Fibroblast of lung (primary cell): ENCODE data around the gene FCGR3A. TPM values are rescaled to one million over a fixed set of nuclear protein-coding genes. Genes with fewer than 3 reads are reported as not detected.
"Not testable (repeated sequence)": the region's sequence is repeated elsewhere in the genome, so short reads cannot be mapped to it uniquely, and the experiment has no call there.

Experiments used
- DNase-seq, 2 donors: peaks; one replicate each; pipeline versions ENCODE4 v3.0.0 to v3.0.0-alpha.2; 2010; ENCODE audit warnings: low read depth in 2 of 2
- H2AFZ ChIP-seq: 2 replicates; pipeline ENCODE4 v1.5.1; 2012; ENCODE audit warnings: low read length, control low read depth, inconsistent platforms
- H3K27ac ChIP-seq: 2 replicates; pipeline ENCODE4 v1.5.1; 2011; ENCODE audit warnings: low read length, control low read depth; ENCODE audit not compliant: insufficient read depth
- H3K27me3 ChIP-seq: 2 replicates; pipeline ENCODE4 v1.5.1; 2011; ENCODE audit warnings: mild to moderate bottlenecking, low read length; ENCODE audit not compliant: control insufficient read depth, insufficient read depth
- H3K36me3 ChIP-seq: 2 replicates; pipeline ENCODE4 v1.5.1; 2011; ENCODE audit warnings: low read length; ENCODE audit not compliant: control insufficient read depth, insufficient read depth
- H3K4me1 ChIP-seq: 2 replicates; pipeline ENCODE4 v1.5.1; 2011; ENCODE audit warnings: low read length; ENCODE audit not compliant: control insufficient read depth, insufficient read depth; ENCODE audit errors: extremely low read depth
- H3K4me2 ChIP-seq: 2 replicates; pipeline ENCODE4 v1.5.1; 2011; ENCODE audit warnings: low read length, control low read depth; ENCODE audit not compliant: insufficient read depth; ENCODE audit errors: extremely low read depth
- H3K4me3 ChIP-seq, 4 experiments: fragments of 200-600 bp in 1 of 4; sonication (generic) in 1 of 4; replicated peaks in 1 of 4; 2 replicates each; pipeline ENCODE4 v1.5.1; 2011 to 2016; ENCODE audit warnings: low read length in 4 of 4, low read depth in 3 of 4, mild to moderate bottlenecking in 3 of 4, control low read depth in 2 of 4, inconsistent platforms in 1 of 4, mixed read lengths in 1 of 4; ENCODE audit not compliant: insufficient read depth in 1 of 4; ENCODE audit errors: control extremely low read depth in 1 of 4
- H3K79me2 ChIP-seq: 2 replicates; pipeline ENCODE4 v1.5.1; 2012; ENCODE audit warnings: mild to moderate bottlenecking, low read length, inconsistent platforms; ENCODE audit not compliant: control insufficient read depth, insufficient read depth
- H3K9ac ChIP-seq: 2 replicates; pipeline ENCODE4 v1.5.1; 2011; ENCODE audit warnings: mild to moderate bottlenecking, low read length, control low read depth; ENCODE audit not compliant: insufficient read depth
- H3K9me3 ChIP-seq: 2 replicates; pipeline ENCODE4 v1.5.1; 2012; ENCODE audit warnings: low read depth, low read length; ENCODE audit not compliant: control insufficient read depth, insufficient read depth
- H4K20me1 ChIP-seq: 2 replicates; pipeline ENCODE4 v1.5.1; 2011; ENCODE audit warnings: low read length; ENCODE audit not compliant: control insufficient read depth, insufficient read depth; ENCODE audit errors: extremely low read depth
- CTCF ChIP-seq, 2 donors: IDR thresholded peaks in 1 of 2; conservative IDR thresholded peaks in 1 of 2; 1 replicate in 1 of 2; 2 replicates in 1 of 2; pipeline ENCODE4 v1.5.1; 2011 to 2012; ENCODE audit warnings: low read length in 2 of 2, control low read depth in 1 of 2, inconsistent platforms in 1 of 2, low read depth in 1 of 2, mild to moderate bottlenecking in 1 of 2
- EZH2 ChIP-seq: IDR thresholded peaks from 2 replicates; pipeline ENCODE4 v1.5.1; 2012; ENCODE audit warnings: low read length, control low read depth, mild to moderate bottlenecking; ENCODE audit errors: missing control alignments
- polyA plus RNA-seq, 2 donors: library from polyadenylated mRNA; depleted of rRNA in 1 of 2; stranded (reverse) in 1 of 2; unstranded in 1 of 2; fragments of >200 nt; gene quantifications; 2 replicates each; pipeline ENCODE4 v1.2.1, GENCODE V29; 2011 to 2012; ENCODE audit warnings: missing spikeins in 1 of 2
- total RNA-seq: library from RNA; depleted of rRNA; stranded (reverse); fragments of >200 nt; gene quantifications from 2 replicates; pipeline ENCODE4 v1.2.1, GENCODE V29; 2014

The FCGR3A gene
- total and polyA plus RNA-seq, 2 donors (not counting 1 experiment from before 2014, with no cell fraction given): not detected

DNA sequence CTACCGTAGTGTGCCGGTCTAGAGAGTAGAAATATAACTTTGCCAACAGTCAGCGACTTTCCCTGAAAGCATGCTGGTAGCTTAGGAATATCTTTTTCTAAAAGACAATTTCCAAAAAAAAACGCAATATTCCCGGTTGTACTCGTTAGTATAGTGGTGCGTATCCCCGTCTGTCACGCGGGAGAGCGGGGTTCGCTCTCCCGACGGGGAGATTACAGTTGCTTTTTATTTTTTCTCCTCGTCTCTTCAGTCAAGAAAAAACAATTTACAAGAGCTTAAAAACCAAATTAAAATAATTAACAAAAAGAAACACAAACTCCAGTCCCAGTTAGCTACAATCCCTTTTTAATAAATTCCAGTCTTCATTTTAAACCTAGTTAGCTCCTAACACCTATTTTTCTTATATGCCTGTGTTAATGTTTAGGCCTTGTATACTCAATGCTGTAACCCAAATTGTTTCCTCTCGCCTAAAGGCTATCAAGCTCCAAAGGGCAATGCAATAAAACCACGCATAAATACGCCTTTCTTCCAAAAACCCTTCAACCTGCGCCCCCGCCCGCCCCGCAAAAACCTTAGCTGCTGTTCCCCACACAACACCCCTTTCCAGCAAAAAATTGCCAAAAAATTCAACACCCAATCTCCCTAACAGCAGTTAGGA is 17.5 kb downstream of the FCGR3A start:
- H2AFZ ChIP-seq: no peak overlapping the region
- TF ChIP-seq CTCF (conservative IDR thresholded peaks at IDR 0.05 in 1 of 2, IDR thresholded peaks at IDR 0.05 in 1 of 2; ENCODE audit: low read depth in 1 of 2, low read length in 2 of 2) (no peak), EZH2 (no peak)
- DNase-seq: peak in 1 of 2 donors; percentile 21
- peak overlapping the region; percentile 72 for H3K4me2 ChIP-seq
- no peak overlapping the region for H3K9ac ChIP-seq
- peak overlapping the region in 3 of 4 experiments; percentile 33 to 67 (median 66) for H3K4me3 ChIP-seq
- no peaks in the 10 kb centered on the region for H3K79me2 ChIP-seq
- H3K27ac ChIP-seq: no peak overlapping the region
- no peaks in the 10 kb centered on the region for H4K20me1 ChIP-seq
- no peaks in the 10 kb centered on the region for H3K27me3 ChIP-seq
- no peaks in the 10 kb centered on the region for H3K4me1 ChIP-seq
- H3K36me3 ChIP-seq: no peaks in the 10 kb centered on the region
- no peaks in the 10 kb centered on the region for H3K9me3 ChIP-seq

- peak overlapping the region; percentile 59 to 72 (median 66) for H3K4me3 ChIP-seq
- not testable (repeated sequence) for H3K36me3 ChIP-seq
- DNase-seq: peak; percentile 93 to 94
Measured at GRCh38 chr1:161530671-161531641, 18.7 kb downstream of the FCGR3A start.

DNA sequence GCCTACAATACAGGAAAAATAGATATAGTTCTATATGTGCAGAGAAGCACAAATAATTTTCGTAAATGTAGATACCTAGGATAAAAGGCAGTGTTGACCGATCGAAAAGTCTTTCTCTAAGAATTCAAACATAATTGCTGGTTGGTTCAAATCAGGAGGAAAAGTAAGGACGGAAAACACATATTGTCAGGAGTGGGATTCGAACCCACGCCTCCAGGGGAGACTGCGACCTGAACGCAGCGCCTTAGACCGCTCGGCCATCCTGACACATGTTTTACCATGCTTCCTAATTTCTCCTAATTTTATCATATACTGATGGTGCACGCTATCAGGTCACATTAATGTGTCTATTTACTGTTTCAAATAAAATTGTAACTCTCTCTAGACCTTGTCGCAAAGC is 19.5 kb downstream of the FCGR3A start:
- not testable (repeated sequence) for H3K4me1 ChIP-seq, H3K36me3 ChIP-seq, H3K27ac ChIP-seq, H3K9ac ChIP-seq, H4K20me1 ChIP-seq, H3K9me3 ChIP-seq, H3K27me3 ChIP-seq, H3K79me2 ChIP-seq, H2AFZ ChIP-seq
- DNase-seq: peak; percentile 59 to 81
- H3K4me2 ChIP-seq: peak overlapping the region; percentile 58
- peak overlapping the region; percentile 59 to 72 (median 66) for H3K4me3 ChIP-seq

More at GRCh38 chr1:161530671-161531641, 18.7 kb downstream of the FCGR3A start:
- Histone ChIP-seq H3K4me2 (peak overlapping the region; percentile 72), H3K9ac (peak overlapping the region; percentile 51), H3K27ac (peak overlapping the region; percentile 58), H2AFZ (peak overlapping the region; percentile 66)
- H3K79me2 ChIP-seq, H3K27me3 ChIP-seq, H4K20me1 ChIP-seq, H3K9me3 ChIP-seq, H3K4me1 ChIP-seq: not testable (repeated sequence)

DNA sequence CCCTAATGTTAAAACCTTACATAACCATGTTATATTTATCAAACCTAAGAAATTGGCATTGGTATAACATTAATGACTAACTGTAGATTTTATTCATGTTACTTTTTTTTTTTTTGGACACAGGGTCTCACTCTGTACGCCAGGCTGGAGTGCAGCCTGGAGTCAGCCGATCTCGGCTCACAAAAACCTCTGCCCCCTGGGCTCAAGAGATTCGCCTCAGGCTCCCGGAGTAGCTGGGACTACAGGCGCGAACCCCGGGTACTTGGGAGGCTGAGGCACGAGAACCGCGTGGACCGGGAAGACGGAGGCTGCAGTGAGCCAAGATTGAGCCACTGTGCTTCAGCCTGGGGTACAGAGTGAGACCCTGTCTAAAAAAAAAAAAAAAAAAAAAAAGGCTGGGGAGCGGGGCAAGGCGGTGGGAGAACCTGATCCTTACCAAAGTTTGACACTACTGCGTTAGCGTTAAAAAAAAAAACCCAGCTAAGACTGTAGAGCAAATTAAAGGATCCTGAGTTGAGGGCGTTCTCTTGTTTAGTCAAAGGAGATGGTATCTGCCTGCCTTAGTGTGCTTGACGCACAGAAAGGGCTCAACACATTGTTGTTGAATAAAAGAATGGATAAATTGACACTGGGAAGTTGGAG is 20.0 kb downstream of the FCGR3A start:
- not testable (repeated sequence) for H3K36me3 ChIP-seq, H3K4me1 ChIP-seq, H3K9ac ChIP-seq, DNase-seq, H2AFZ ChIP-seq, H4K20me1 ChIP-seq, H3K79me2 ChIP-seq, H3K27me3 ChIP-seq, H3K9me3 ChIP-seq, H3K27ac ChIP-seq
- Histone ChIP-seq H3K4me3 (peak overlapping the region in 2 of 4 experiments; percentile 66 to 67), H3K4me2 (peak overlapping the region; percentile 58)

- not testable (repeated sequence) for H3K9ac ChIP-seq, H3K27ac ChIP-seq, H3K4me3 ChIP-seq, H3K9me3 ChIP-seq, H3K27me3 ChIP-seq, H3K4me2 ChIP-seq, H3K79me2 ChIP-seq, H3K36me3 ChIP-seq, H4K20me1 ChIP-seq, DNase-seq, H2AFZ ChIP-seq, H3K4me1 ChIP-seq
Measured at GRCh38 chr1:161528550-161528949, 21.1 kb downstream of the FCGR3A start.
